ENCODE measurements around the gene AHSA1.

- TF ChIP-seq CTCF (IDR thresholded peaks at IDR 0.05) (no peak), POLR2A (IDR thresholded peaks at IDR 0.05) (no peak), POLR2AphosphoS5 (IDR thresholded peaks at IDR 0.05) (no peak), EP300 (IDR thresholded peaks at IDR 0.05) (no peak)
Measured at GRCh38 chr14:77490347-77490986, 32.6 kb downstream of the AHSA1 start.
